ENCODE measurements around the gene SLC6A8. TPM values are rescaled to one million over a fixed set of nuclear protein-coding genes. Genes with fewer than 3 reads are reported as not detected.

SLC6A8 gene
- total RNA-seq, 4 donors from 2014 or later = 26.5 to 43.5 (median 34.5) TPM

GRCh38 chrX:153686711-153687110 is 1.0 kb upstream of the SLC6A8 start:
- WGBS, 2 donors = 0 to 50% methylated on average over 1 to 9 of the region's 9 CpGs
- intact Hi-C loops (cut with DNase I; ENCODE audit: low total_unique reads) = no loop called here
- DNase-seq (ENCODE audit: low spot score in 2 of 2) = no peak
- TF ChIP-seq CTCF (IDR thresholded peaks at IDR 0.05) (no peak), POLR2A (IDR thresholded peaks at IDR 0.05) (no peak)
- H3K4me3 ChIP-seq (ENCODE audit: low read depth, poor library complexity, severe bottlenecking) = no peak overlapping the region

GRCh38 chrX:153688071-153688470 is 345 bp downstream of the SLC6A8 start:
- TF ChIP-seq POLR2A (IDR thresholded peaks at IDR 0.05) = no peak
- TF ChIP-seq CTCF (IDR thresholded peaks at IDR 0.05) = no peak
- intact Hi-C loops (cut with DNase I; ENCODE audit: low total_unique reads) = no loop called here
- 73% methylated on average over 6 of the region's 69 CpGs; no CpG with 5 or more reads in 1 of the 2 donors for WGBS, 2 donors

GRCh38 chrX:153688506-153688905 is 780 bp downstream of the SLC6A8 start:
- H3K4me3 ChIP-seq (ENCODE audit: low read depth, poor library complexity, severe bottlenecking) = peak overlapping the region; percentile 20
- 63% methylated on average over 8 of the region's 57 CpGs; no CpG with 5 or more reads in 1 of the 2 donors for WGBS, 2 donors
- TF ChIP-seq POLR2A (IDR thresholded peaks at IDR 0.05) = no peak
- TF ChIP-seq CTCF (IDR thresholded peaks at IDR 0.05) = no peak
- no peak for DNase-seq (ENCODE audit: low spot score in 2 of 2)
- intact Hi-C loops (cut with DNase I; ENCODE audit: low total_unique reads) = no loop called here

More at GRCh38 chrX:153688071-153688470, 345 bp downstream of the SLC6A8 start:
- no peak overlapping the region for H3K4me3 ChIP-seq (ENCODE audit: low read depth, poor library complexity, severe bottlenecking)
- no peak for DNase-seq (ENCODE audit: low spot score in 2 of 2)

GRCh38 chrX:153688911-153689590 is 1.3 kb downstream of the SLC6A8 start:
- TF ChIP-seq CTCF (IDR thresholded peaks at IDR 0.05) = no peak
- TF ChIP-seq POLR2A (IDR thresholded peaks at IDR 0.05) = no peak
- intact Hi-C loops (cut with DNase I; ENCODE audit: low total_unique reads) = no loop called here
- 33% methylated on average over 21 of the region's 53 CpGs; no CpG with 5 or more reads in 1 of the 2 donors for WGBS, 2 donors
- H3K4me3 ChIP-seq (ENCODE audit: low read depth, poor library complexity, severe bottlenecking) = no peak overlapping the region
- DNase-seq (ENCODE audit: low spot score in 2 of 2) = no peak

GRCh38 chrX:153689654-153690465 is 2.1 kb downstream of the SLC6A8 start:
- intact Hi-C loops (cut with DNase I; ENCODE audit: low total_unique reads) = no loop called here
- no peak for DNase-seq (ENCODE audit: low spot score in 2 of 2)
- no peak for TF ChIP-seq POLR2A (IDR thresholded peaks at IDR 0.05)
- no peak for TF ChIP-seq CTCF (IDR thresholded peaks at IDR 0.05)
- WGBS, 2 donors = 46 to 80% methylated on average over 10 to 16 of the region's 19 CpGs
- H3K4me3 ChIP-seq (ENCODE audit: low read depth, poor library complexity, severe bottlenecking) = no peak overlapping the region
